A673 (cell line): ENCODE results near the gene ALDH18A1.

Experiments used
- CTCF ChIP-seq: fragments of 300-800, 200-600 bp; sonication (generic); conservative IDR thresholded peaks from 2 replicates; pipeline ENCODE4 v1.5.1; 2017; ENCODE audit warnings: low read depth, mild to moderate bottlenecking, antibody characterized with exemption, low read length, moderate library complexity, mixed read lengths
- EZH2 ChIP-seq: fragments of 200-600 bp; sonication (generic); IDR thresholded peaks from 2 replicates; pipeline ENCODE4 v1.6.1; 2017; ENCODE audit warnings: borderline replicate concordance, low read depth, mild to moderate bottlenecking, mixed read lengths, antibody characterized with exemption, low read length; ENCODE audit not compliant: poor library complexity, severe bottlenecking

DNA sequence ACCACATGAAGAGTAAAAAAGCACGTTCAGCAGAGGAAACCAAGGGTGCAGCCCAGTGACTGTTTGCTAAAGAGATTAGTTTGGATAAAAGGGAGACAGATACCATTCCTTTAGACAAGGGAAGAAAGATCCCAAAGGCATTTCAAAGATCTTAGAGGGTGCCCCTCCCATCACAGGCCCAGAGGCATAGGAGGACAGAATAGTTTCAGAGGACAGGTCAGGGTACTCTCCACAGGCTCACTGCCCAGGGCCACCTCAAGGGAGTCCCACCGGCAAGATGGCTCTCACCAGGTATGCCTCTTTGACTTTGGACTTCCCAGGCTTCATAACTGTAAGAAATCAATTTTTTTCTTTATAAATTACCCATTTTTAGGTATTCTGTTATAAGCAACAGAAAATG lies 41.9 kb upstream of the ALDH18A1 start:
- TF ChIP-seq CTCF (no peak), EZH2 (no peak)
